Stimulated activated CD4-positive, alpha-beta T cell treated with anti-CD3 and anti-CD28 coated beads, Interleukin-2, amount 100 ng/mL, for 48 hours (primary cell): ENCODE data around the gene ABI3BP.

Source experiments
- DNase-seq, 2 donors: peaks; one replicate each; pipeline ENCODE4 v3.0.0-alpha.2; 2020

ABI3BP gene

GRCh38 chr3:100825574-100825973 is 167.6 kb downstream of the ABI3BP start:
- DNase-seq: no peak

GRCh38 chr3:100815583-100815982 is 177.6 kb downstream of the ABI3BP start:
- no peak for DNase-seq

- no peak for DNase-seq
These were observed 179.4 kb downstream of the ABI3BP start for GRCh38 chr3:100813828-100814227.

- DNase-seq: no peak
These were observed 181.3 kb downstream of the ABI3BP start for GRCh38 chr3:100811779-100812507.

GRCh38 chr3:100810671-100811070 is 182.6 kb downstream of the ABI3BP start:
- no peak for DNase-seq

GRCh38 chr3:100804631-100805030 is 188.6 kb downstream of the ABI3BP start:
- no peak for DNase-seq

GRCh38 chr3:100803711-100804110 is 189.5 kb downstream of the ABI3BP start:
- DNase-seq: no peak

GRCh38 chr3:100802126-100802525 is 191.1 kb downstream of the ABI3BP start:
- no peak for DNase-seq

- DNase-seq: no peak
These were observed 195.2 kb downstream of the ABI3BP start for GRCh38 chr3:100798012-100798411.

GRCh38 chr3:100796556-100796955 is 196.7 kb downstream of the ABI3BP start:
- no peak for DNase-seq

- DNase-seq: no peak
These were observed 203.6 kb downstream of the ABI3BP start for GRCh38 chr3:100789579-100789978.

- DNase-seq: no peak
These were observed 209.6 kb downstream of the ABI3BP start for GRCh38 chr3:100783619-100784018.

GRCh38 chr3:100782906-100783305 is 210.3 kb downstream of the ABI3BP start:
- no peak for DNase-seq

GRCh38 chr3:100782348-100782747 is 210.9 kb downstream of the ABI3BP start:
- no peak for DNase-seq

- DNase-seq: no peak
These were observed 211.9 kb downstream of the ABI3BP start for GRCh38 chr3:100781301-100781700.

- no peak for DNase-seq
These were observed 213.1 kb downstream of the ABI3BP start for GRCh38 chr3:100780071-100780622.

GRCh38 chr3:100779480-100779879 is 213.7 kb downstream of the ABI3BP start:
- no peak for DNase-seq

GRCh38 chr3:100777271-100777670 is 215.9 kb downstream of the ABI3BP start:
- DNase-seq: no peak

GRCh38 chr3:100776746-100777145 is 216.5 kb downstream of the ABI3BP start:
- no peak for DNase-seq

- no peak for DNase-seq
These were observed 217.0 kb downstream of the ABI3BP start for GRCh38 chr3:100776097-100776729.

- DNase-seq: no peak
These were observed 217.6 kb downstream of the ABI3BP start for GRCh38 chr3:100775669-100776068.

- DNase-seq: no peak
These were observed 218.0 kb downstream of the ABI3BP start for GRCh38 chr3:100775226-100775625.

- no peak for DNase-seq
These were observed 223.5 kb downstream of the ABI3BP start for GRCh38 chr3:100769693-100770092.

GRCh38 chr3:100766069-100766468 is 227.2 kb downstream of the ABI3BP start:
- no peak for DNase-seq
